Right atrium auricular region (tissue), 2 donors: ENCODE measurements around the gene ACP6. TPM values are rescaled to one million over a fixed set of nuclear protein-coding genes. Genes with fewer than 3 reads are reported as not detected.

Source experiments
- DNase-seq: peaks from one replicate; pipeline ENCODE4 v3.0.0-alpha.2; 2019; ENCODE audit warnings: low spot score
- H3K27ac ChIP-seq, 2 donors: fragments of 200-600 bp; sonication (generic); 1 replicate in 1 of 2; 2 replicates in 1 of 2; pipeline ENCODE4 v1.5.1; 2016 to 2019
- H3K27me3 ChIP-seq, 2 donors: fragments of 200-600 bp; sonication (generic); one replicate each; pipeline versions ENCODE4 v1.5.1 to v1.6.0; 2017 to 2019
- H3K36me3 ChIP-seq: fragments of 200-600 bp; sonication (generic); one replicate; pipeline ENCODE4 v1.5.1; 2016
- H3K4me1 ChIP-seq, 2 donors: fragments of 200-600 bp; sonication (generic); one replicate each; pipeline versions ENCODE4 v1.5.1 to v1.6.0; 2017 to 2019
- H3K4me3 ChIP-seq, 2 donors: fragments of 200-600 bp; sonication (generic); 1 replicate in 1 of 2; 2 replicates in 1 of 2; pipeline ENCODE4 v1.5.1; 2017 to 2019; ENCODE audit warnings: mild to moderate bottlenecking in 1 of 2, moderate library complexity in 1 of 2
- H3K9me3 ChIP-seq, 2 donors: fragments of 200-600 bp; sonication (generic); one replicate each; pipeline ENCODE4 v1.5.1; 2019
- total RNA-seq, 2 donors: library from RNA; depleted of rRNA; stranded (reverse); fragments of >200 nt; gene quantifications; one replicate each; pipeline ENCODE4 v1.1.0, GENCODE V29; 2016
- TF ChIP-seq, protein P1 (sequence below), 2 donors: fragments of 200-600 bp; sonication (generic); IDR thresholded peaks; one replicate each; pipeline ENCODE4 v1.5.1; 2019; ENCODE audit warnings: antibody characterized with exemption in 2 of 2

The ACP6 gene
- total RNA-seq, 2 donors from 2014 or later, result 6.1 to 10.6 TPM

- Histone ChIP-seq H3K27me3 (no peaks in the 10 kb centered on the region), H3K4me1 (no peaks in the 10 kb centered on the region), H3K4me3 (no peak overlapping the region), H3K36me3 (peaks cover 10% of the 10 kb centered on the region), H3K27ac (no peak overlapping the region), H3K9me3 (no peaks in the 10 kb centered on the region)
- DNase-seq, result no peak
- TF ChIP-seq, protein P1, sequence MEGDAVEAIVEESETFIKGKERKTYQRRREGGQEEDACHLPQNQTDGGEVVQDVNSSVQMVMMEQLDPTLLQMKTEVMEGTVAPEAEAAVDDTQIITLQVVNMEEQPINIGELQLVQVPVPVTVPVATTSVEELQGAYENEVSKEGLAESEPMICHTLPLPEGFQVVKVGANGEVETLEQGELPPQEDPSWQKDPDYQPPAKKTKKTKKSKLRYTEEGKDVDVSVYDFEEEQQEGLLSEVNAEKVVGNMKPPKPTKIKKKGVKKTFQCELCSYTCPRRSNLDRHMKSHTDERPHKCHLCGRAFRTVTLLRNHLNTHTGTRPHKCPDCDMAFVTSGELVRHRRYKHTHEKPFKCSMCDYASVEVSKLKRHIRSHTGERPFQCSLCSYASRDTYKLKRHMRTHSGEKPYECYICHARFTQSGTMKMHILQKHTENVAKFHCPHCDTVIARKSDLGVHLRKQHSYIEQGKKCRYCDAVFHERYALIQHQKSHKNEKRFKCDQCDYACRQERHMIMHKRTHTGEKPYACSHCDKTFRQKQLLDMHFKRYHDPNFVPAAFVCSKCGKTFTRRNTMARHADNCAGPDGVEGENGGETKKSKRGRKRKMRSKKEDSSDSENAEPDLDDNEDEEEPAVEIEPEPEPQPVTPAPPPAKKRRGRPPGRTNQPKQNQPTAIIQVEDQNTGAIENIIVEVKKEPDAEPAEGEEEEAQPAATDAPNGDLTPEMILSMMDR (IDR thresholded peaks at IDR 0.05), result no peak
These were observed 40.3 kb downstream of the ACP6 start for GRCh38 chr1:147630022-147630421.

- TF ChIP-seq, protein P1 (IDR thresholded peaks at IDR 0.05), result no peak
These were observed 41.9 kb downstream of the ACP6 start for GRCh38 chr1:147628441-147628840.

DNA sequence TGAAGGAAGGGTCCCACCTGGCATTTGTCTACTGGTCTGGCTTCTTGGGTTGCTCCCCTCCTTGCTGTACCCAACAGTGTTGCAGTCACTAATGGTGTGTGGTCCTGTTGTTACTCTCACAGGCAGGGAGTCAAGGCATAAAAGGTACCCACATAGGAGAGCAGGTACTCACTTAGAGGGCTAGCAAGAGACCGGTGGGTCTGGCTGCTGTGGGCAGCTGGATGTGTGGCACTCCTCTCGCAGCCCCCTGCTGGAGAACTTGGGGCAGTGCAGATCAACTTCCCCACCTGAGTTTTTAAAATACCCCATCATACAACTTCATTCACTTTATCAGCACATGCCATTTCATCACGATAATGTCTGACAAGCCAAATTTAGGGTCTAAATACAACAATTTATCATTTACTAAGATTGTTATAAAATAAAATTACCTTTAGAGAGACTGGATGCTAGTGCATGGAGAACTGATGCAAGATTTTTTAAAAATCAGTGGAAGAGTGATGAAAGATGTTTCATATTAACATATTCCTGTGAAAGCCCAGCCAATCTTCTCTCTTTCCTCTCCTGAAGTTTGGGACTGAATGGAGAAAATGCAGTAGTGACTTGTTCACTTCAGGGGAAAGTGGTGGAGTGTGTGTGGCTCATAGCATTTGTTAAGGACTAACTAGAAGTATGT is 42.8 kb downstream of the ACP6 start:
- H3K27ac ChIP-seq, result no peak overlapping the region
- no peaks in the 10 kb centered on the region for H3K9me3 ChIP-seq
- DNase-seq, result no peak
- no peaks in the 10 kb centered on the region for H3K4me1 ChIP-seq
- H3K27me3 ChIP-seq, result no peaks in the 10 kb centered on the region
- H3K36me3 ChIP-seq, result peaks cover 30% of the 10 kb centered on the region
- TF ChIP-seq, protein P1 (IDR thresholded peaks at IDR 0.05), result peak; percentile 89 to 93
- H3K4me3 ChIP-seq, result no peak overlapping the region

More at GRCh38 chr1:147628441-147628840, 41.9 kb downstream of the ACP6 start:
- Histone ChIP-seq H3K36me3 (peaks cover 25% of the 10 kb centered on the region), H3K4me3 (no peak overlapping the region), H3K9me3 (no peaks in the 10 kb centered on the region), H3K27ac (no peak overlapping the region), H3K27me3 (no peaks in the 10 kb centered on the region), H3K4me1 (no peaks in the 10 kb centered on the region)
- DNase-seq, result no peak

DNA sequence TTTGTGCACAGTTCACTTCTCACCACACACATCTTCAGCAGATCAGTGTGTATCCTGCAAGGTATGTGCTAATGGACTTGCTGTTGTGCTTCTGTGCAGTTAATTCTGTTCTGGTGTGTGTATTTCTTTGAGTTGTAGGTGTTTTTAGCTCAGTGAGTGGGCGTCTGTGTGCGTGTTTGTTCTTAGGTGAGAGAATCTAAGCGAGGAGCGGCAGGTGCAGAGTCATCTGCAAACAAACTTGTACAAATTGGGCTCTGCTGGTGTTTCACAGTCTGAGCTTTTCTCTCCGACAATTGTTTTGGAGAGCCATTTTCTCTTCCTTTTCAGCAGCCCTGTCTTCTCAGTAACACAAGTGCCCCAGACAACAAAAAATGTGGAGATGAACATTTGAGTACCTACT is 43.6 kb downstream of the ACP6 start:
- TF ChIP-seq, protein P1 (IDR thresholded peaks at IDR 0.05), result no peak
- peaks cover 28% of the 10 kb centered on the region for H3K36me3 ChIP-seq
- no peak for DNase-seq
- no peaks in the 10 kb centered on the region for H3K4me1 ChIP-seq
- H3K27me3 ChIP-seq, result no peaks in the 10 kb centered on the region
- no peak overlapping the region for H3K4me3 ChIP-seq
- no peak overlapping the region for H3K27ac ChIP-seq
- H3K9me3 ChIP-seq, result no peaks in the 10 kb centered on the region

- Histone ChIP-seq H3K27ac (no peak overlapping the region), H3K4me1 (no peaks in the 10 kb centered on the region), H3K4me3 (no peak overlapping the region), H3K9me3 (no peaks in the 10 kb centered on the region), H3K27me3 (no peaks in the 10 kb centered on the region), H3K36me3 (peaks cover 28% of the 10 kb centered on the region)
- DNase-seq, result no peak
- TF ChIP-seq, protein P1 (IDR thresholded peaks at IDR 0.05), result no peak
These were observed 44.0 kb downstream of the ACP6 start for GRCh38 chr1:147626291-147626690.
